NCI-H1417 (cell line): ENCODE results near the gene PITRM1.
A peak's percentile ranks its signal among the peaks of the same experiment; 100 is the strongest.

ENCODE experiments used
- DNase-seq, 3 experiments: peaks; one replicate each; lab custom pipeline; 2025; lab: John Stamatoyannopoulos, UW

The PITRM1 gene

GRCh38 chr10:3102720-3103427 is 69.7 kb downstream of the PITRM1 start:
- peak in 1 of 3 experiments; percentile 20 for DNase-seq

GRCh38 chr10:3100856-3101640 is 71.5 kb downstream of the PITRM1 start:
- DNase-seq = no peak

GRCh38 chr10:3100093-3100792 is 72.3 kb downstream of the PITRM1 start:
- DNase-seq = no peak

- DNase-seq = no peak
Observed at GRCh38 chr10:3099291-3100092, 73.1 kb downstream of the PITRM1 start.

- DNase-seq = no peak
Observed at GRCh38 chr10:3098689-3099088, 73.9 kb downstream of the PITRM1 start.

GRCh38 chr10:3097160-3097559 is 75.4 kb downstream of the PITRM1 start:
- no peak for DNase-seq

- no peak for DNase-seq
Observed at GRCh38 chr10:3096149-3096548, 76.4 kb downstream of the PITRM1 start.

- DNase-seq = no peak
Observed at GRCh38 chr10:3095373-3096139, 77.0 kb downstream of the PITRM1 start.

- no peak for DNase-seq
Observed at GRCh38 chr10:3094609-3095036, 78.0 kb downstream of the PITRM1 start.

GRCh38 chr10:3093996-3094395 is 78.6 kb downstream of the PITRM1 start:
- no peak for DNase-seq

- DNase-seq = no peak
Observed at GRCh38 chr10:3091921-3092320, 80.7 kb downstream of the PITRM1 start.

- DNase-seq = no peak
Observed at GRCh38 chr10:3090914-3091787, 81.4 kb downstream of the PITRM1 start.

GRCh38 chr10:3090388-3090787 is 82.2 kb downstream of the PITRM1 start:
- DNase-seq = no peak
